ENCODE results near the gene LIN7C. TPM values are rescaled to one million over a fixed set of nuclear protein-coding genes. Genes with fewer than 3 reads are reported as not detected.

Gene LIN7C
- total and polyA plus RNA-seq, 9 of the 15 experiments (the other 6 are each of a cell fraction or from before 2014, with no cell fraction given), result 10.8 to 52.7 (median 21.5) TPM

DNA sequence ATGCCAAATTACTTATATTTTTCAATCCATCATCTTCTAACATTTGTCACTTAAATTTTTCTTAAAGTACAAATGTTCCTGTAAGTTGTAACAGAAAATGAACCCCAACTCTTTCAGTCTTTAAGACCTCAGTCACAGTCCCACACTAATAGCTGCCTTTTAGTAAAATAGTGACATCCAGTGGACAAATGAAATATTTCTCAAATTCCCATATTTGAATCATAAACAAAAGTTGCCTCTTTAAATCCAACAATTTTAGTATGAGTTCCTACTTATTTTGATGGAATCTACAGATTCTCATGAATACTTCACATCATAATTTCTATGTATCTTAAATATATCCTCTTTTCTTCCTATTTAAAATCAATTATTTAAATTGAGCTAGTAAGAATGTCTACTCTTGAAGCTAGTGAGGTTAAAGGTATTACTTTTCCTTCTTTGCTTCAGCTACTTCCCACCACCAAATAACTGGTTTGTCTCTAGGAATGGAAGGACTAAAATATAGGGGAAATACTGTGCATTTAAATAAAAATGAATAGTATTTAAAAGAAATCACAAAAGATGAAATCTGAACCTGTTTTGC lies 9.2 kb downstream of the LIN7C start:
- Histone ChIP-seq H2AFZ (ENCODE audit: low read depth, low read length) (no peak overlapping the region), H3K4me3 (no peak overlapping the region), H3K9me1 (ENCODE audit: control insufficient read depth, insufficient read depth, low read length) (no peaks in the 10 kb centered on the region), H3K4me1 (replicated peaks in 1 of 2; ENCODE audit: control insufficient read depth in 2 of 2, insufficient read depth in 2 of 2, low read length in 2 of 2) (no peaks in the 10 kb centered on the region), H3K9me3 (replicated peaks; ENCODE audit: control insufficient read depth, insufficient read depth, low read depth, low read length) (no peaks in the 10 kb centered on the region), H4K20me1 (replicated peaks; ENCODE audit: control insufficient read depth, insufficient read depth, low read length) (no peaks in the 10 kb centered on the region), H3K27me3 (ENCODE audit: control insufficient read depth in 2 of 2, insufficient read depth in 2 of 2, low read length in 2 of 2) (no peaks in the 10 kb centered on the region), H3K79me2 (ENCODE audit: control insufficient read depth, insufficient read depth, low read length) (peaks cover 25% of the 10 kb centered on the region), H3K36me3 (ENCODE audit: control insufficient read depth, insufficient read depth, low read length) (peaks cover 87% of the 10 kb centered on the region), H3K9ac (ENCODE audit: insufficient read depth in 1 of 2, low read depth in 2 of 2, low read length in 2 of 2) (no peak overlapping the region), H3K27ac (ENCODE audit: extremely low read depth, low read depth, low read length) (no peak overlapping the region), H3K4me2 (ENCODE audit: insufficient read depth, low read length) (no peak overlapping the region)
- CTCF ChIA-PET (ENCODE audit: low intra/inter-chr PET ratio), result interaction anchor here (0.7 to 2.0 kb wide), 2 partner anchors 290 to 313 kb away, joined by 3 to 11 read pairs; no protein-coding TSS in a partner anchor
- peak in 3 of 4 experiments; percentile 20 to 30 (median 21) for DNase-seq (ENCODE audit: extremely low read depth in 1 of 4, low spot score in 3 of 4)
- intact Hi-C loops (cut with micrococcal nuclease), result loop anchor here (5.0 kb wide), 1 partner anchor 845 kb away; no protein-coding TSS in a partner anchor
- POLR2A ChIA-PET, result interaction anchor here (0.9 to 1.5 kb wide), 4 partner anchors 20 to 302 kb away, joined by 3 to 5 read pairs (median 4); partner anchors contain the start of gene LGR4
- ATAC-seq, result peak; percentile 73
- in situ Hi-C loops (cut with MboI), result loop anchor here (25.0 kb wide), 2 partner anchors 735 to 1210 kb away; no protein-coding TSS in a partner anchor
- peak; percentile 15 for FAIRE-seq
- BruUV-seq (replicated peaks), result no TSS peak
- no peak for TF ChIP-seq ZNF280B (CRISPR knock-in tag; IDR thresholded peaks at IDR 0.05)
- no peak for TF ChIP-seq PHF20 (IDR thresholded peaks at IDR 0.05; ENCODE audit: partially characterized antibody)
- TF ChIP-seq NKRF (IDR thresholded peaks at IDR 0.05; ENCODE audit: borderline replicate concordance), result no peak
- TF ChIP-seq FOXM1 (IDR thresholded peaks at IDR 0.05; ENCODE audit: low read depth), result no peak
- TF ChIP-seq FOXM1 (CRISPR knock-in tag; IDR thresholded peaks at IDR 0.05; ENCODE audit: low read depth), result no peak
- no peak for TF ChIP-seq ZKSCAN3 (CRISPR knock-in tag; IDR thresholded peaks at IDR 0.05)
- no peak for TF ChIP-seq RBM17 (IDR thresholded peaks at IDR 0.05; ENCODE audit: borderline replicate concordance, low read depth, low read length)
- no peak for TF ChIP-seq JUNB (CRISPR knock-in tag; conservative IDR thresholded peaks at IDR 0.05)
- TF ChIP-seq, protein P1, sequence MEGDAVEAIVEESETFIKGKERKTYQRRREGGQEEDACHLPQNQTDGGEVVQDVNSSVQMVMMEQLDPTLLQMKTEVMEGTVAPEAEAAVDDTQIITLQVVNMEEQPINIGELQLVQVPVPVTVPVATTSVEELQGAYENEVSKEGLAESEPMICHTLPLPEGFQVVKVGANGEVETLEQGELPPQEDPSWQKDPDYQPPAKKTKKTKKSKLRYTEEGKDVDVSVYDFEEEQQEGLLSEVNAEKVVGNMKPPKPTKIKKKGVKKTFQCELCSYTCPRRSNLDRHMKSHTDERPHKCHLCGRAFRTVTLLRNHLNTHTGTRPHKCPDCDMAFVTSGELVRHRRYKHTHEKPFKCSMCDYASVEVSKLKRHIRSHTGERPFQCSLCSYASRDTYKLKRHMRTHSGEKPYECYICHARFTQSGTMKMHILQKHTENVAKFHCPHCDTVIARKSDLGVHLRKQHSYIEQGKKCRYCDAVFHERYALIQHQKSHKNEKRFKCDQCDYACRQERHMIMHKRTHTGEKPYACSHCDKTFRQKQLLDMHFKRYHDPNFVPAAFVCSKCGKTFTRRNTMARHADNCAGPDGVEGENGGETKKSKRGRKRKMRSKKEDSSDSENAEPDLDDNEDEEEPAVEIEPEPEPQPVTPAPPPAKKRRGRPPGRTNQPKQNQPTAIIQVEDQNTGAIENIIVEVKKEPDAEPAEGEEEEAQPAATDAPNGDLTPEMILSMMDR (IDR thresholded peaks at IDR 0.05 in 2 of 3, conservative IDR thresholded peaks at IDR 0.05 in 1 of 3; ENCODE audit: insufficient read depth in 2 of 3, low read depth in 1 of 3, low read length in 3 of 3), result peak in 2 of 3 experiments; percentile 20 to 60; a peak in 3 of 6 replicates
- no peak for TF ChIP-seq RFX5 (IDR thresholded peaks at IDR 0.05; ENCODE audit: low read depth, low read length)
- TF ChIP-seq RAD21 (CRISPR knock-in tag; conservative IDR thresholded peaks at IDR 0.05 in 1 of 2, IDR thresholded peaks at IDR 0.05 in 1 of 2), result peak; percentile 41 to 55
- TF ChIP-seq, protein P2, sequence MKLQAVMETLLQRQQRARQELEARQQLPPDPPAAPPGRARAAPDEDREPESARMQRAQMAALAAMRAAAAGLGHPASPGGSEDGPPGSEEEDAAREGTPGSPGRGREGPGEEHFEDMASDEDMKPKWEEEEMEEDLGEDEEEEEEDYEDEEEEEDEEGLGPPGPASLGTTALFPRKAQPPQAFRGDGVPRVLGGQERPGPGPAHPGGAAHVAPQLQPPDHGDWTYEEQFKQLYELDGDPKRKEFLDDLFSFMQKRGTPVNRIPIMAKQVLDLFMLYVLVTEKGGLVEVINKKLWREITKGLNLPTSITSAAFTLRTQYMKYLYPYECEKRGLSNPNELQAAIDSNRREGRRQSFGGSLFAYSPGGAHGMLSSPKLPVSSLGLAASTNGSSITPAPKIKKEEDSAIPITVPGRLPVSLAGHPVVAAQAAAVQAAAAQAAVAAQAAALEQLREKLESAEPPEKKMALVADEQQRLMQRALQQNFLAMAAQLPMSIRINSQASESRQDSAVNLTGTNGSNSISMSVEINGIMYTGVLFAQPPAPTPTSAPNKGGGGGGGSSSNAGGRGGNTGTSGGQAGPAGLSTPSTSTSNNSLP (IDR thresholded peaks at IDR 0.05; ENCODE audit: borderline replicate concordance, low read depth, low read length), result no peak
- TF ChIP-seq ZBTB1 (CRISPR knock-in tag; IDR thresholded peaks at IDR 0.05; ENCODE audit: borderline replicate concordance, low read depth), result no peak
- TF ChIP-seq POLR2A (conservative IDR thresholded peaks at IDR 0.05), result no peak
